ENCODE measurements around the gene PTGDS.

Gene PTGDS

GRCh38 chr9:136946228-136947027 lies 30.9 kb upstream of the PTGDS start:
- DNase-seq: no peak

GRCh38 chr9:136947028-136947891 lies 30.0 kb upstream of the PTGDS start:
- no peak for DNase-seq

DNA sequence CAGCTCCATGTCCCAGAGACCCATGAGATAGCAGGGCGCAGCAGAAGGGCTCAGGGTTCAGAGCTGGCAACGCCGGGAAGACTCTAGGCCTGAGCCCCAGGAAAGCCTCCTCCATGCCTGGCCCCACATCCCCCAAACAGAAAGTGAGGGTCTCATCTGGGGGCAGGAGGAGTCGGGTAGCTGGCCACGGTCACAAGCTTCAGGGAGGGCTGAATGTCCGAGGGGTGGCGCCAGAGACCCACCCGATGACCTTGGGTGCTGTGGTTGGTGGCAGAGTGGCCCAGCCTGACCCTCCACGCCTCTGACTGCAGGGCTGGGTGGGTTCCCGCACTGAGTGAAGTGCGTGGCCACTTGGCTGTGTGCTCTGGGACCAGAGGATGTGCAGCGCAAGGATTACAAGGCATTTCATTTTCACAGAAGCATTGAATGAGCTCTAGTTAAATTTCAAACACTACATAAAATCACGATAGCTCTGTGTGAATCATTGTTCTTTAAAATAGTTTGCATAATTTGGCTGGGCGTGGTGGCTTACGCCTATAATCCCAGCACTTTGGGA lies 29.3 kb upstream of the PTGDS start:
- DNase-seq: peak; percentile 57

DNA sequence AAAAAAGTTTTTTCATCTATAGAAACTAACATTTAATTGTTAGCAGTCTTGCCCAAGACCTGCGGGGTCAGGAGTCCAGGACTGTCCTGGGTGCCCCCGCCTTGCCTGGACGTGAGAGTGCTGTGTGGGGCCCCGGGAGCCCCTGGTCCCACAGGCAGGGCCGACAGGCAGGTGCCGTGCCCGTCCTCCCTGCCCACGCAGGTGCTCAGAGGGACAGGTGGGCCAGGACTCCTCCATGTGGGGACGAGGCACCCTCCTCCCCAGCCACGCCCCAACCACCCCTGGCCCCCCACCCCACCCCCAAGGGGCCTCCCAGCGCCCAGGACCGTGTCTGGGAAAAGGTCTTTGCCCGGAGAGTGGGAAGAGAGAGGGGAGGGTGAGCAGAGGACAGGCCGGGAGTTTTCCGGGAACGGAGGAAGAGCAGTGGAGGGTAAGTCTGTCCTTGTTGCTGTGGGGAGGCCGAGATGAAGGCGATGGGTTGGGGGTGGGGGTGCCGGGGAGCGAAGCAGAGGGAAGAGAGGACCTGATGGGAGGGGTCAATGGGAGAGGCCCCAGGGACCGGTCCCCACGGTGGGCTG lies 28.0 kb upstream of the PTGDS start:
- peak; percentile 33 for DNase-seq

DNA sequence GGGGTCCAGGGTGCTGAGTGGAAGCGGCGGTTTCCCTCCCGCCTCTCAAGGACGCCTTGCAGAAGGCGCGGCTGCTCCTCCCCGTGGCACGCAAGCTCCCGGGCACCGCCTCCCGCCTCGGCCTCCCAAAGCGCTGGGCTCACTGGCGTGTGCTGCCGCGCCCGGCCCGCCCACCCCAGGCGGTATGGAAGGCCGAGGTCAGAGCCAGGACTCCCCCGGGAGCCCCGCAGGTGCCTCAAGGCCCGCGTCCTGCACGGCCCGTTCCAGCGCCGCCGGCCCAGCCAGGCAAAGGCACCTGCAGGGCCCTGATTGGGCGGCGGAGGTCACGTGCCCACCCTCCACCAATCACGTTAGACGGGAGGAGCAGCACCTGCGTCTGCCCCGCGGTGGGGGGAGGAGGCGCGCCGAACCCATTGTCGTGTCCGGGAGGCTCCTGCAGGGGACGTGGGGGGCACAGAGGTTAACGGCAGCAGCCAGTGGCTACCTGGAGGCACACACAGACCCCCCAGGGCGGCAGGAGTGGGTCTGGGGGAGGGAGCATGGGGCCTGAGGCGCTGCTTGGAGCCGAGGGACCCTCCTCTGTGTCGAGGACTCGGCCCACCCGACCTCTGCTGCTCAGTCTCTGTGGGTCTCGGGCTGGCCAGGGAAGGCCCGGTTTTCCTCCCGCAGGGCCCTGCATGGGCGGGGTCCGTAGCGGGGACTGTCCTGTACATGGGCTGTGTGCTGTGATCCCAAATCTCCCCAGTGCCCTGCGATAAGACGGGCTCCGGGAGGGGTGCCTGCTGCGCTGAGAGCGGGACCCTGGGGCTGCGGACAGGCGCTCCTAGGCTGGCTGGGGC lies 27.3 kb upstream of the PTGDS start:
- peak; percentile 99 for DNase-seq

- no peak for DNase-seq
Measured at GRCh38 chr9:136950656-136951276, 26.5 kb upstream of the PTGDS start.

- DNase-seq: no peak
Measured at GRCh38 chr9:136951541-136952320, 25.6 kb upstream of the PTGDS start, which contains the start of gene LCN12. Gene LCN12, plus strand, starts transcription at chr9:136952273. Its CDS starts 55 bp downstream, at chr9:136952328.

DNA sequence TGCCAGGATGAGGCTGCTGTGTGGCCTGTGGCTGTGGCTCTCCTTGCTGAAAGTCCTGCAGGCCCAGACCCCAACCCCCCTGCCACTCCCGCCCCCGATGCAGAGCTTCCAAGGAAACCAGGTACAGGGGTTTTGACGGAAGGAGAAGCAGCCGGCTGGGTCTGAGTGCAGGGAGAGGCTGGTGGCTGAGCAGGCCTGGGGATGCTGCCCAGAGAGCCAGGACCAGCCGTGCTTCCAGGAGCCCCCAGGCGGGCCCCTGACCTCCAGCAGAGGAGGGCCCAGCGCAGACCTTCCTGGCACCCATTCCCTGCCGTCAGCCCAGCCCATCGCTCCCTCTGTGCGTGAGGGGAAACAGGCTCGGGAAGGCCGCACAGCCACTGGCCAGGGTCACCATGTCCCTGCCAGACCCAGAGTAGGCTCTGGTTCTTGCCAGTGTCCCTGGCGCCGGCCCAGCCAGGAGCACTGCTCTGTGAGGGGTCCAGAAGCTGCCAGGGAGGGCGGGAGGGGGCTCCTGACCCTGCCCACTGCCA lies 24.9 kb upstream of the PTGDS start:
- no peak for DNase-seq

- no peak for DNase-seq
Measured at GRCh38 chr9:136952876-136953770, 24.2 kb upstream of the PTGDS start.

DNA sequence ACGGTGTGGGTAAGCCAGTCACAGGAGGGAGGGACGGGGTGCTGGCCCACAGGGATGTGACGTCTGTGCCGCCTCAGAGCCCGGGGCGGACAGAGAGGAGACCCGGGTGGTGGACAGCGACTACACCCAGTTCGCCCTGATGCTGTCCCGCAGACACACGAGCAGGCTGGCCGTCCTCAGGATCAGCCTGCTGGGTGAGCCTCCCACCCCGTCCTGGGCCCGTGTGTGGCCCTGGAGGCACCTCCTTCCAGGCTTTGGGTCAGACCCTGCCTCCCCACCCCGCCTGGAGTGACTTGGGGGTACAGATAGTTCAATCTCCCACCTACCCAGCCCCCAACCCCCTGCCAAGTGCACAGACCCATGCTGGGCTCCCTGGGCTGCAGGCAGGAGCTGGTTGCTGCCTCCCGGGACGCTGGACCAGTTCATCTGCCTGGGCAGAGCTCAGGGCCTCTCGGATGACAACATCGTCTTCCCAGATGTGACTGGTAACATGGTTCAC lies 23.5 kb upstream of the PTGDS start:
- no peak for DNase-seq

DNA sequence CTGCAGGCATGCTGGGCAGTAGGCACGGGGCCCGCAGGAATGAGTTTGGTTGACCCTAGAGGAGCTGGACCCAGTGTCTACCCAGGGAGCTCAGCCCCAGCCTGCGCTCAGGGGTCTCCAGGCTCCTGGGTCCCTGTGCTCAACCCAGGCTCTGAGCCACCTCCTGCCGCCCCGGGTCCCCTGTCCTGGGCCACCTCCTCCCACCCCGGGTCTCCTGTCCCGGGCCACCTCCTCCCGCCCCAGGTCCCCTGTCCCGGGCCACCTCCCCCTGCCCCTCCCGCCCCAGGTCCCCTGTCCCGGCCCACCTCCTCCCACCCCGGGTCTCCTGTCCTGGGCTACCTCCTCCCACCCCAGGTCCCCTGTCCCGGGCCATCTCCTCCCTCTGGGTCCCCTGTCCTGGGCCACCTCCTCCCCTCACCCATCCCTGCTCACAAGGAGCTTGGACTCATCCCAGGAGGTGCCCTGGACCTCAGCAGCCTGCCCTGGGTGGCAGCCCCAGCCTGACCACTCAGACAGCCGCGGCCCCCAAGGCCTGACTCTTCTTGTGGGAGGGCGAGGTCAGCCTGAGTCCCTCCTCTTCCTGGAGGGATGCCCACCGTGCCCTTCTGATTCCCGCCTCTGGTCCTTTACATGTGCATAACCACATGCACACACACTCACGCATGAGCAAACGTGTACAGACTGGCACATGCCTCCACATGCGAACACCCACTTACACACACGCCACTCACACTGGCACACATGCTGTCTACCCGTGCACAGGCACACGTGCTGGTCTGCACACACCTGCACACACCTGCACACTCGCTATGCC lies 22.8 kb upstream of the PTGDS start:
- DNase-seq: no peak

- no peak for DNase-seq
Measured at GRCh38 chr9:136955202-136955942, 21.9 kb upstream of the PTGDS start.

DNA sequence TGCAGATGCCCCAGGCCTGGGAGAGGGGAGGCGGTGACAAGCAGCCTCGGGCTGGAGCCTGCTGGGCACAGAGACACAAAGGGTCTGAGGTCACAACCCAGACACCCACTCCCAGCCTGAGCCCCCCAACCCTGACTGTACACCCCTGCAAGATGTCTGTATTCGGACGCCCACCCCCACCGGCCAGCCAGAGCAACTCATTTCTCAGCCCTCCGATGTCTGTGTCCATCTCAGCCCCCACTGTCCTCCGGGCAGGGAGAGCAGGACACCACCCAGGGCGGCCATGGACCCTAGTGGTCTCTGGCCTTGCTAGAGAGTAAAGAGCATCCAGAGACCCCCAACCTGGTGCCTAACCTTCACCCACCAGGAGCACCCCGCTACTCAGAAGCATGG lies 21.4 kb upstream of the PTGDS start:
- no peak for DNase-seq

GRCh38 chr9:136956604-136957003 lies 20.7 kb upstream of the PTGDS start:
- no peak for DNase-seq

- DNase-seq: no peak
Measured at GRCh38 chr9:136957461-136957860, 19.8 kb upstream of the PTGDS start.

DNA sequence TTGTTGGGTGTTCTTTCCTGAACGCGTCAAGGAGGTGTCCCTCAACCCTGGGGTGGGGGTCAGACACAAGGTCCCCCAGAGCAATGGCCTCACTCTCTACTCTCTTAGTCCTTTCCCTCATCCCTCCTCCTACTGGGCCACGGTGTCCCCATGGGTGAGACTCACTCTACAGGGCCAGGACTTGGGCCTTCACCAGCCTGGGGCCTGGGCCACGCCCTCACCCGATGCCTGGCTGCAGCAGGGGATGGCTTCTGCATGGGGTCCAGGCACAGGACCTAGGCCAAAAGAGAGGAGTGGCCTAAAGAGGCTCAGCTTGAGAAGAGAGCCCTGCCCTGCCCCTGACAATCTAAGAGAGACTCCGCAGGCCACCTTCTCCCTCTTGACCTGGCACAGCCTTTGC lies 19.4 kb upstream of the PTGDS start:
- no peak for DNase-seq

- DNase-seq: no peak
Measured at GRCh38 chr9:136958473-136958872, 18.8 kb upstream of the PTGDS start.

Data from RPMI8226 (cell line).